WTC11 (cell line): Measurements from ENCODE around the gene EIF2D. TPM values are rescaled to one million over a fixed set of nuclear protein-coding genes. Genes with fewer than 3 reads are reported as not detected.
A peak's percentile ranks its signal among the peaks of the same experiment; 100 is the strongest.

Source experiments
- ATAC-seq: fragments of 200-7000 bp; cut with Tn5 transposase; 2 replicates; pipeline ENCODE4 v1.10.0; 2021; ENCODE audit warnings: mild to moderate bottlenecking, moderate library complexity
- Bru-seq: library from RNA; stranded (reverse); fragments of 400-500 nt; gene quantifications from one replicate; lab custom pipeline; 2021; lab: Mats Ljungman, UMichigan
- CTCF ChIA-PET: fragments of 300-600 bp; sonication (Branson Sonifier 250); formaldehyde crosslinking; loops from one replicate; lab custom pipeline; 2021; ENCODE audit warnings: antibody characterized with exemption; lab: Charles Lee
- POLR2A ChIA-PET: fragments of 350-600 bp; sonication (Branson Sonifier 250); formaldehyde crosslinking; loops from one replicate; lab custom pipeline; 2021; ENCODE audit warnings: antibody characterized with exemption; lab: Charles Lee
- DNase-seq: peaks from one replicate; pipeline ENCODE4 v3.0.0; 2021; ENCODE audit warnings: low spot score
- H3K27ac Mint-ChIP-seq: 2 replicates; pipeline ENCODE4 v1.8.0; 2021; ENCODE audit warnings: mixed read lengths
- H3K27me3 Mint-ChIP-seq: 2 replicates; pipeline ENCODE4 v1.8.0; 2021; ENCODE audit warnings: low read depth, mild to moderate bottlenecking, moderate library complexity, mixed read lengths
- H3K36me3 Mint-ChIP-seq: 2 replicates; pipeline ENCODE4 v1.8.0; 2021; ENCODE audit warnings: mixed read lengths
- H3K4me1 Mint-ChIP-seq: 2 replicates; pipeline ENCODE4 v1.8.0; 2022; ENCODE audit warnings: mixed read lengths
- H3K4me3 Mint-ChIP-seq: 2 replicates; pipeline ENCODE4 v1.8.0; 2021; ENCODE audit warnings: mild to moderate bottlenecking, moderate library complexity, mixed read lengths
- H3K9me3 Mint-ChIP-seq: 2 replicates; pipeline ENCODE4 v1.8.0; 2021; ENCODE audit warnings: mixed read lengths
- CREM ChIP-seq: sonication (generic); formaldehyde crosslinking; IDR thresholded peaks from 2 replicates; pipeline ENCODE4 v1.8.1; 2022; ENCODE audit warnings: mild to moderate bottlenecking, missing genetic modification reagents, moderate library complexity
- CTCF ChIP-seq: fragments of 200-600 bp; IDR thresholded peaks from 2 replicates; pipeline ENCODE4 v1.8.0; 2022; ENCODE audit warnings: antibody characterized with exemption
- FOXP1 ChIP-seq: sonication (generic); formaldehyde crosslinking; IDR thresholded peaks from 2 replicates; pipeline ENCODE4 v1.8.0; 2022; ENCODE audit warnings: missing genetic modification reagents, mild to moderate bottlenecking, moderate library complexity, borderline replicate concordance
- JUN ChIP-seq: sonication (generic); formaldehyde crosslinking; IDR thresholded peaks from 2 replicates; pipeline ENCODE4 v1.8.0; 2023; ENCODE audit warnings: mild to moderate bottlenecking, missing genetic modification reagents
- KAT7 ChIP-seq: sonication (generic); formaldehyde crosslinking; IDR thresholded peaks from 2 replicates; pipeline ENCODE4 v1.8.1; 2023; ENCODE audit warnings: missing genetic modification reagents, mild to moderate bottlenecking, borderline replicate concordance
- NFYB ChIP-seq: sonication (generic); formaldehyde crosslinking; conservative IDR thresholded peaks from 2 replicates; pipeline ENCODE4 v1.8.0; 2022; ENCODE audit warnings: low read depth, missing genetic modification reagents
- NR2C2 ChIP-seq: sonication (generic); formaldehyde crosslinking; IDR thresholded peaks from 2 replicates; pipeline ENCODE4 v1.8.0; 2022; ENCODE audit warnings: mild to moderate bottlenecking, missing genetic modification reagents
- RELA ChIP-seq: sonication (generic); formaldehyde crosslinking; IDR thresholded peaks from 2 replicates; pipeline ENCODE4 v1.8.1; 2022; ENCODE audit warnings: missing genetic modification reagents, mild to moderate bottlenecking, borderline replicate concordance
- SP1 ChIP-seq: sonication (generic); formaldehyde crosslinking; conservative IDR thresholded peaks from 2 replicates; pipeline ENCODE4 v1.8.1; 2022; ENCODE audit warnings: missing genetic modification reagents
- TEAD1 ChIP-seq: sonication (generic); formaldehyde crosslinking; IDR thresholded peaks from 2 replicates; pipeline ENCODE4 v1.8.0; 2022; ENCODE audit warnings: mild to moderate bottlenecking, missing genetic modification reagents
- USF1 ChIP-seq: sonication (generic); formaldehyde crosslinking; IDR thresholded peaks from 2 replicates; pipeline ENCODE4 v1.8.0; 2022; ENCODE audit warnings: mild to moderate bottlenecking, missing genetic modification reagents
- ZMAT4 ChIP-seq: fragments of 250-450 bp; sonication (Bioruptor Pico); IDR thresholded peaks from 2 replicates; pipeline ENCODE4 v1.9.0; 2021; ENCODE audit warnings: mild to moderate bottlenecking
- ZNF219 ChIP-seq: sonication (generic); formaldehyde crosslinking; IDR thresholded peaks from 2 replicates; pipeline ENCODE4 v1.8.0; 2023; ENCODE audit warnings: missing genetic modification reagents, mild to moderate bottlenecking, borderline replicate concordance
- long read RNA-seq, 3 experiments: library from RNA in 1 of 3; library from capped mRNA in 1 of 3; library from polyadenylated mRNA in 1 of 3; unstranded in 2 of 3; stranded (forward) in 1 of 3; transcript quantifications; one replicate each; pipeline ENCODE4 v2.0.0, GENCODE V29; 2021
- total RNA-seq: library from RNA; stranded (reverse); gene quantifications from 3 replicates; pipeline ENCODE4 v1.2.3, GENCODE V29; 2021
- TF ChIP-seq, protein P1 (sequence below): sonication (generic); formaldehyde crosslinking; IDR thresholded peaks from 2 replicates; pipeline ENCODE4 v1.8.0; 2022; ENCODE audit warnings: mild to moderate bottlenecking, missing genetic modification reagents
- TF ChIP-seq, protein P2 (sequence below): sonication (generic); formaldehyde crosslinking; IDR thresholded peaks from 2 replicates; pipeline ENCODE4 v1.8.0; 2022; ENCODE audit warnings: mild to moderate bottlenecking, missing genetic modification reagents
- TF ChIP-seq, protein P3 (sequence below): sonication (generic); formaldehyde crosslinking; IDR thresholded peaks from 2 replicates; pipeline ENCODE4 v1.8.1; 2023; ENCODE audit warnings: mild to moderate bottlenecking, moderate library complexity, missing genetic modification reagents
- TF ChIP-seq, protein P4 (sequence below): sonication (generic); formaldehyde crosslinking; IDR thresholded peaks from 2 replicates; pipeline ENCODE4 v1.8.0; 2023; ENCODE audit warnings: missing genetic modification reagents
- TF ChIP-seq, protein P5 (sequence below): fragments of 250-450 bp; sonication (Bioruptor Pico); IDR thresholded peaks from 2 replicates; pipeline ENCODE4 v1.9.0; 2021; ENCODE audit warnings: mild to moderate bottlenecking, borderline replicate concordance

Gene EIF2D, protein sequence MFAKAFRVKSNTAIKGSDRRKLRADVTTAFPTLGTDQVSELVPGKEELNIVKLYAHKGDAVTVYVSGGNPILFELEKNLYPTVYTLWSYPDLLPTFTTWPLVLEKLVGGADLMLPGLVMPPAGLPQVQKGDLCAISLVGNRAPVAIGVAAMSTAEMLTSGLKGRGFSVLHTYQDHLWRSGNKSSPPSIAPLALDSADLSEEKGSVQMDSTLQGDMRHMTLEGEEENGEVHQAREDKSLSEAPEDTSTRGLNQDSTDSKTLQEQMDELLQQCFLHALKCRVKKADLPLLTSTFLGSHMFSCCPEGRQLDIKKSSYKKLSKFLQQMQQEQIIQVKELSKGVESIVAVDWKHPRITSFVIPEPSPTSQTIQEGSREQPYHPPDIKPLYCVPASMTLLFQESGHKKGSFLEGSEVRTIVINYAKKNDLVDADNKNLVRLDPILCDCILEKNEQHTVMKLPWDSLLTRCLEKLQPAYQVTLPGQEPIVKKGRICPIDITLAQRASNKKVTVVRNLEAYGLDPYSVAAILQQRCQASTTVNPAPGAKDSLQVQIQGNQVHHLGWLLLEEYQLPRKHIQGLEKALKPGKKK
- total RNA-seq = 35.7 to 36.8 TPM (median 35.9 TPM) in 3 replicates
- Bru-seq, nascent RNA = percentile 74 among the genes with signal in this experiment
- long read RNA-seq, experiment 1, transcript EIF2D-201 (15 exons, 2,005 nt) = major isoform, 72 of 113 reads
- long read RNA-seq, experiment 1, partial matches to known transcripts = 15 of 113 reads
- long read RNA-seq, experiment 1, other reads (novel, unspliced or antisense) = 26 of 113 reads
- long read RNA-seq, experiment 2, transcript EIF2D-201 (15 exons, 2,005 nt) = major isoform, 23 of 46 reads
- long read RNA-seq, experiment 2, partial matches to known transcripts = 9 of 46 reads
- long read RNA-seq, experiment 2, other reads (novel, unspliced or antisense) = 14 of 46 reads
- long read RNA-seq, experiment 3, transcript EIF2D-201 (15 exons, 2,005 nt) = major isoform, 45 of 67 reads
- long read RNA-seq, experiment 3, partial matches to known transcripts = 4 of 67 reads
- long read RNA-seq, experiment 3, other reads (novel, unspliced or antisense) = 18 of 67 reads

- Mint-ChIP-seq H3K4me3 (peak within 1 kb of the TSS; percentile 94), H3K27me3 (peaks cover 7% of the 10 kb centered on the region), H3K27ac (peak within 1 kb of the TSS; percentile 97), H3K9me3 (no peaks in the 10 kb centered on the region), H3K4me1 (peaks cover 12% of the 10 kb centered on the region), H3K36me3 (peaks cover 6% of the 10 kb centered on the region)
- ChIA-PET POLR2A (interaction anchor here (0.9 to 1.8 kb wide), 7 partner anchors 19 to 297 kb away, joined by 3 to 9 read pairs (median 3); partner anchors contain the start of genes DYRK3, IKBKE and RASSF5), CTCF (interaction anchor here (0.6 to 2.7 kb wide), 56 partner anchors 9 to 607 kb away, joined by 3 to 62 read pairs (median 4); partner anchors contain the start of genes C1orf116, DYRK3, IKBKE and MAPKAPK2)
- DNase-seq (peak; percentile 95), ATAC-seq (peak; percentile 98)
- TF ChIP-seq, protein P1, sequence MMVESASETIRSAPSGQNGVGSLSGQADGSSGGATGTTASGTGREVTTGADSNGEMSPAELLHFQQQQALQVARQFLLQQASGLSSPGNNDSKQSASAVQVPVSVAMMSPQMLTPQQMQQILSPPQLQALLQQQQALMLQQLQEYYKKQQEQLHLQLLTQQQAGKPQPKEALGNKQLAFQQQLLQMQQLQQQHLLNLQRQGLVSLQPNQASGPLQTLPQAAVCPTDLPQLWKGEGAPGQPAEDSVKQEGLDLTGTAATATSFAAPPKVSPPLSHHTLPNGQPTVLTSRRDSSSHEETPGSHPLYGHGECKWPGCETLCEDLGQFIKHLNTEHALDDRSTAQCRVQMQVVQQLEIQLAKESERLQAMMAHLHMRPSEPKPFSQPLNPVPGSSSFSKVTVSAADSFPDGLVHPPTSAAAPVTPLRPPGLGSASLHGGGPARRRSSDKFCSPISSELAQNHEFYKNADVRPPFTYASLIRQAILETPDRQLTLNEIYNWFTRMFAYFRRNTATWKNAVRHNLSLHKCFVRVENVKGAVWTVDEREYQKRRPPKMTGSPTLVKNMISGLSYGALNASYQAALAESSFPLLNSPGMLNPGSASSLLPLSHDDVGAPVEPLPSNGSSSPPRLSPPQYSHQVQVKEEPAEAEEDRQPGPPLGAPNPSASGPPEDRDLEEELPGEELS (CRISPR knock-in tag) = peak; percentile 73; the same call in 1 of the 2 replicates
- TF ChIP-seq ZNF219 (CRISPR knock-in tag) (no peak), NR2C2 (0 out of 2 replicates have a peak, but pooled peaks have one; percentile 36), CREM (CRISPR knock-in tag) (peak; percentile 73), CTCF (peak; percentile 88), KAT7 (CRISPR knock-in tag) (0 out of 2 replicates have a peak, but pooled peaks have one; percentile 63), USF1 (CRISPR knock-in tag) (peak; percentile 43; the same call in 1 of the 2 replicates), FOXP1 (CRISPR knock-in tag) (peak; percentile 95), RELA (CRISPR knock-in tag) (no peak), TEAD1 (peak; percentile 83; the same call in 1 of the 2 replicates), JUN (CRISPR knock-in tag) (peak; percentile 74; the same call in 1 of the 2 replicates), NFYB (CRISPR knock-in tag) (0 out of 2 replicates have a peak, but pooled peaks have one; percentile 17), SP1 (CRISPR knock-in tag) (peak; percentile 89), ZMAT4 (CRISPR knock-in tag) (no peak)
- TF ChIP-seq, protein P2, sequence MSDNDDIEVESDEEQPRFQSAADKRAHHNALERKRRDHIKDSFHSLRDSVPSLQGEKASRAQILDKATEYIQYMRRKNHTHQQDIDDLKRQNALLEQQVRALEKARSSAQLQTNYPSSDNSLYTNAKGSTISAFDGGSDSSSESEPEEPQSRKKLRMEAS = peak; percentile 80
- TF ChIP-seq, protein P3, sequence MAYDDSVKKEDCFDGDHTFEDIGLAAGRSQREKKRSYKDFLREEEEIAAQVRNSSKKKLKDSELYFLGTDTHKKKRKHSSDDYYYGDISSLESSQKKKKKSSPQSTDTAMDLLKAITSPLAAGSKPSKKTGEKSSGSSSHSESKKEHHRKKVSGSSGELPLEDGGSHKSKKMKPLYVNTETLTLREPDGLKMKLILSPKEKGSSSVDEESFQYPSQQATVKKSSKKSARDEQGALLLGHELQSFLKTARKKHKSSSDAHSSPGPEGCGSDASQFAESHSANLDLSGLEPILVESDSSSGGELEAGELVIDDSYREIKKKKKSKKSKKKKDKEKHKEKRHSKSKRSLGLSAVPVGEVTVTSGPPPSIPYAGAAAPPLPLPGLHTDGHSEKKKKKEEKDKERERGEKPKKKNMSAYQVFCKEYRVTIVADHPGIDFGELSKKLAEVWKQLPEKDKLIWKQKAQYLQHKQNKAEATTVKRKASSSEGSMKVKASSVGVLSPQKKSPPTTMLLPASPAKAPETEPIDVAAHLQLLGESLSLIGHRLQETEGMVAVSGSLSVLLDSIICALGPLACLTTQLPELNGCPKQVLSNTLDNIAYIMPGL = peak; percentile 98
- TF ChIP-seq, protein P4, sequence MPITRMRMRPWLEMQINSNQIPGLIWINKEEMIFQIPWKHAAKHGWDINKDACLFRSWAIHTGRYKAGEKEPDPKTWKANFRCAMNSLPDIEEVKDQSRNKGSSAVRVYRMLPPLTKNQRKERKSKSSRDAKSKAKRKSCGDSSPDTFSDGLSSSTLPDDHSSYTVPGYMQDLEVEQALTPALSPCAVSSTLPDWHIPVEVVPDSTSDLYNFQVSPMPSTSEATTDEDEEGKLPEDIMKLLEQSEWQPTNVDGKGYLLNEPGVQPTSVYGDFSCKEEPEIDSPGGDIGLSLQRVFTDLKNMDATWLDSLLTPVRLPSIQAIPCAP (CRISPR knock-in tag) = peak; percentile 70; the same call in 1 of the 2 replicates
- TF ChIP-seq, protein P5, sequence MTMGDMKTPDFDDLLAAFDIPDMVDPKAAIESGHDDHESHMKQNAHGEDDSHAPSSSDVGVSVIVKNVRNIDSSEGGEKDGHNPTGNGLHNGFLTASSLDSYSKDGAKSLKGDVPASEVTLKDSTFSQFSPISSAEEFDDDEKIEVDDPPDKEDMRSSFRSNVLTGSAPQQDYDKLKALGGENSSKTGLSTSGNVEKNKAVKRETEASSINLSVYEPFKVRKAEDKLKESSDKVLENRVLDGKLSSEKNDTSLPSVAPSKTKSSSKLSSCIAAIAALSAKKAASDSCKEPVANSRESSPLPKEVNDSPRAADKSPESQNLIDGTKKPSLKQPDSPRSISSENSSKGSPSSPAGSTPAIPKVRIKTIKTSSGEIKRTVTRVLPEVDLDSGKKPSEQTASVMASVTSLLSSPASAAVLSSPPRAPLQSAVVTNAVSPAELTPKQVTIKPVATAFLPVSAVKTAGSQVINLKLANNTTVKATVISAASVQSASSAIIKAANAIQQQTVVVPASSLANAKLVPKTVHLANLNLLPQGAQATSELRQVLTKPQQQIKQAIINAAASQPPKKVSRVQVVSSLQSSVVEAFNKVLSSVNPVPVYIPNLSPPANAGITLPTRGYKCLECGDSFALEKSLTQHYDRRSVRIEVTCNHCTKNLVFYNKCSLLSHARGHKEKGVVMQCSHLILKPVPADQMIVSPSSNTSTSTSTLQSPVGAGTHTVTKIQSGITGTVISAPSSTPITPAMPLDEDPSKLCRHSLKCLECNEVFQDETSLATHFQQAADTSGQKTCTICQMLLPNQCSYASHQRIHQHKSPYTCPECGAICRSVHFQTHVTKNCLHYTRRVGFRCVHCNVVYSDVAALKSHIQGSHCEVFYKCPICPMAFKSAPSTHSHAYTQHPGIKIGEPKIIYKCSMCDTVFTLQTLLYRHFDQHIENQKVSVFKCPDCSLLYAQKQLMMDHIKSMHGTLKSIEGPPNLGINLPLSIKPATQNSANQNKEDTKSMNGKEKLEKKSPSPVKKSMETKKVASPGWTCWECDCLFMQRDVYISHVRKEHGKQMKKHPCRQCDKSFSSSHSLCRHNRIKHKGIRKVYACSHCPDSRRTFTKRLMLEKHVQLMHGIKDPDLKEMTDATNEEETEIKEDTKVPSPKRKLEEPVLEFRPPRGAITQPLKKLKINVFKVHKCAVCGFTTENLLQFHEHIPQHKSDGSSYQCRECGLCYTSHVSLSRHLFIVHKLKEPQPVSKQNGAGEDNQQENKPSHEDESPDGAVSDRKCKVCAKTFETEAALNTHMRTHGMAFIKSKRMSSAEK (CRISPR knock-in tag) = 0 out of 2 replicates have a peak, but pooled peaks have one; percentile 7
Observed at GRCh38 chr1:206612129-206612876, at the start of gene EIF2D. Gene EIF2D, minus strand, starts transcription at chr1:206612465. Its CDS starts 123 bp downstream, at chr1:206612342.
